Measurements from ENCODE around the gene GHITM.

The GHITM gene

GRCh38 chr10:84160663-84161362 is 21.5 kb downstream of the GHITM start:
- TF ChIP-seq ZNF274 (IDR thresholded peaks at IDR 0.05; ENCODE audit: low read depth, low read length) = no peak

GRCh38 chr10:84163996-84164395 is 24.7 kb downstream of the GHITM start:
- no peak overlapping the region for H3K4me3 ChIP-seq (ENCODE audit: low read length)
- TF ChIP-seq ZNF274 (IDR thresholded peaks at IDR 0.05; ENCODE audit: low read depth, low read length) = no peak

More at GRCh38 chr10:84160663-84161362, 21.5 kb downstream of the GHITM start:
- H3K4me3 ChIP-seq (ENCODE audit: low read length) = no peak overlapping the region

GRCh38 chr10:84164442-84164841 is 25.1 kb downstream of the GHITM start:
- TF ChIP-seq ZNF274 (IDR thresholded peaks at IDR 0.05; ENCODE audit: low read depth, low read length) = no peak
- H3K4me3 ChIP-seq (ENCODE audit: low read length) = no peak overlapping the region

- peak overlapping the region; percentile 52; the same call in 1 of the 2 replicates for H3K4me3 ChIP-seq (ENCODE audit: low read length)
Observed at GRCh38 chr10:84166620-84167288, 27.4 kb downstream of the GHITM start.

GRCh38 chr10:84167289-84167653 is 28.0 kb downstream of the GHITM start:
- H3K4me3 ChIP-seq (ENCODE audit: low read length) = peak overlapping the region; percentile 52; the same call in 1 of the 2 replicates

More at GRCh38 chr10:84166620-84167288, 27.4 kb downstream of the GHITM start:
- no peak for TF ChIP-seq ZNF274 (IDR thresholded peaks at IDR 0.05; ENCODE audit: low read depth, low read length)

- H3K4me3 ChIP-seq (ENCODE audit: low read length) = peak overlapping the region; percentile 64; the same call in 1 of the 2 replicates
Observed at GRCh38 chr10:84168382-84168781, 29.1 kb downstream of the GHITM start.

- peak overlapping the region; percentile 94 for H3K4me3 ChIP-seq (ENCODE audit: low read length)
Observed at GRCh38 chr10:84171237-84171636, 31.9 kb downstream of the GHITM start.

GRCh38 chr10:84171700-84172466 is 32.6 kb downstream of the GHITM start:
- peak overlapping the region; percentile 94 for H3K4me3 ChIP-seq (ENCODE audit: low read length)

- TF ChIP-seq ZNF274 (IDR thresholded peaks at IDR 0.05; ENCODE audit: low read depth, low read length) = no peak
- H3K4me3 ChIP-seq (ENCODE audit: low read length) = peak overlapping the region; percentile 29; the same call in 1 of the 2 replicates
Observed at GRCh38 chr10:84172467-84173356, 33.4 kb downstream of the GHITM start.

GRCh38 chr10:84173501-84173929 is 34.2 kb downstream of the GHITM start, which contains the start of gene GPR15LG:
TSS of gene GPR15LG (plus strand) at chr10:84173801. CDS start at chr10:84173852, 51 bp downstream.
- TF ChIP-seq ZNF274 (IDR thresholded peaks at IDR 0.05; ENCODE audit: low read depth, low read length) = no peak
- H3K4me3 ChIP-seq (ENCODE audit: low read length) = peak within 1 kb of the TSS; percentile 29; the same call in 1 of the 2 replicates

GRCh38 chr10:84175436-84175835 is 36.1 kb downstream of the GHITM start:
- no peak overlapping the region for H3K4me3 ChIP-seq (ENCODE audit: low read length)
- no peak for TF ChIP-seq ZNF274 (IDR thresholded peaks at IDR 0.05; ENCODE audit: low read depth, low read length)

- H3K4me3 ChIP-seq (ENCODE audit: low read length) = no peak overlapping the region
- TF ChIP-seq ZNF274 (IDR thresholded peaks at IDR 0.05; ENCODE audit: low read depth, low read length) = no peak
Observed at GRCh38 chr10:84176351-84176750, 37.0 kb downstream of the GHITM start.

GRCh38 chr10:84176836-84177474 is 37.6 kb downstream of the GHITM start:
- no peak overlapping the region for H3K4me3 ChIP-seq (ENCODE audit: low read length)
- TF ChIP-seq ZNF274 (IDR thresholded peaks at IDR 0.05; ENCODE audit: low read depth, low read length) = no peak

Measured in GM08714 (cell line).